AG09319 (cell line): ENCODE results near the gene SMIM17.

ENCODE experiments used
- DNase-seq: peaks from one replicate; pipeline ENCODE4 v3.0.0-alpha.2; 2010; ENCODE audit warnings: low read depth; ENCODE audit errors: extremely low read depth
- TF ChIP-seq, protein P1 (sequence below): IDR thresholded peaks from 2 replicates; pipeline ENCODE4 v1.5.1; 2011; ENCODE audit warnings: low read depth, mild to moderate bottlenecking, inconsistent platforms, low read length, moderate library complexity

SMIM17 gene

DNA sequence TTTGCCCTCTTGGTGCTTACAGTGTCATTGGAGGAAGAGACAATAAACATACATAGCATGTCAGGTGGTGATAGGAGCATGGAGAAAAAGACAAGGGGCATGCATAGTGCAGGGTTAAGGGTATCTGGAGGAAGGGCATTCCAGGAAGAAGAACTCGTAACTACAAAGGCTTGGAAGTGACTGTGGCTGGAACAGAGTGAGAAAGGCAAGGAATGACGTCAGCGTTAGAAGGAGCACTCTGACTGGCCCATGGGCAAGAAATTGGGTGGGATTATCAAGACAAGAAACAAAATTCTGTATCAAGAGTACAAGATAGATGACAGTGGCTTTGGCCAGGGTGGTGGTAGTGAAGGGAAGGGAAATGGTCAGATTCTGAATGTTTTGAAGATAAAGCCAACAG lies 11.2 kb downstream of the SMIM17 start:
- TF ChIP-seq, protein P1, sequence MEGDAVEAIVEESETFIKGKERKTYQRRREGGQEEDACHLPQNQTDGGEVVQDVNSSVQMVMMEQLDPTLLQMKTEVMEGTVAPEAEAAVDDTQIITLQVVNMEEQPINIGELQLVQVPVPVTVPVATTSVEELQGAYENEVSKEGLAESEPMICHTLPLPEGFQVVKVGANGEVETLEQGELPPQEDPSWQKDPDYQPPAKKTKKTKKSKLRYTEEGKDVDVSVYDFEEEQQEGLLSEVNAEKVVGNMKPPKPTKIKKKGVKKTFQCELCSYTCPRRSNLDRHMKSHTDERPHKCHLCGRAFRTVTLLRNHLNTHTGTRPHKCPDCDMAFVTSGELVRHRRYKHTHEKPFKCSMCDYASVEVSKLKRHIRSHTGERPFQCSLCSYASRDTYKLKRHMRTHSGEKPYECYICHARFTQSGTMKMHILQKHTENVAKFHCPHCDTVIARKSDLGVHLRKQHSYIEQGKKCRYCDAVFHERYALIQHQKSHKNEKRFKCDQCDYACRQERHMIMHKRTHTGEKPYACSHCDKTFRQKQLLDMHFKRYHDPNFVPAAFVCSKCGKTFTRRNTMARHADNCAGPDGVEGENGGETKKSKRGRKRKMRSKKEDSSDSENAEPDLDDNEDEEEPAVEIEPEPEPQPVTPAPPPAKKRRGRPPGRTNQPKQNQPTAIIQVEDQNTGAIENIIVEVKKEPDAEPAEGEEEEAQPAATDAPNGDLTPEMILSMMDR = no peak
- DNase-seq = no peak

DNA sequence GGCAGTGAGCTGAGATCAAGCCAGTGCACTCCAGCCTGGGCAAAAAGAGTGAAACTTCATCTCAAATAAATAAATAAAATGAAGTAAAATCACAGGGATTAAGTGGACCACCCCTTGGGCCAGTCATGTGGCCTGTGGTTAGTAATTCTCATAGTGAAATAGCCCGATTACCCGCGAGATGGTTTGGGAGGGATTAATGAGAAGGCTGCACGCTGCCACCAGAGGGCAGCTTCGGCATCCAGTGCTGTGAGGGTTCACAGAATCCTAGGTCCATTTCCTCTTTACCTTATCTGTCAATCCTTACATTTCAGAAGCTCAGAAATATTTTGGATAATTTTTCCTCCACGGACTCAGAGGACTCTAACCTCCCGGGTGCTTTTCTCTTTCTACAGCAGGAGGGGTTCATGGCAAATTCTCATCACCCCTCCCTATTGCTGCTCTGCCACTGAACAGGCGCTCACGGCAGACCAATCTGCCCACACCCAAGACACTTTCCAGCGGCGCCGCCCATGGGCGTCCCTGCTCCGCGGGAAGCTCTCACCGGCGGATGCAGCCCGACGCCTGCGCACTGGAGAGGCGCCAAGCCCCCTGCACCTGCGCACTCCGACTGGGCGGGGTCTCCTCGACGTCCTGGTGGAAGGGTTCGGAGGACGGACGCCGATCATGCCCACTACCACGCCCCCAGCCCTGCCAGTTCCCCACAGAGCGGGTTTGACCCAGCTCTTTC lies 17.6 kb downstream of the SMIM17 start:
- no peak for DNase-seq
- TF ChIP-seq, protein P1 = no peak; the same call in 1 of the 2 replicates

DNA sequence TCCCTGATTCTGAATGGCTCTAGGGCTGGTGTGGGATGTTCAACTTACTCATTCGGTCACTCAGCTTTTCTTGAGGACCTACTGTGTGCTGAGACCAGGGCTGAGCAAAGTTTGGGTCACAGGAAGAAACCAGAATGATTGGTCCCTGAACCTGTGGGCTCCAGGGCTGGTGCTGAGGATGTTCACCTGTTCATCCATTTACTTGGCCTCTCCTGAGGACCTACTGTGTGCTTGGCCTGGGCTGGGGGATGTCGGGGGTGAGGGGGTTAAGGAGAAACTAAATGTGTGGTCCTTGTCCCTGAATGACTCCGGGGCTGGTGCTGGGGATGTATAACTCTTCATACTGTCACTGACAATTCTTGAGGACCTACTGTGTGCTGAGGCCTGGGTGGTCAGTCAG lies 18.3 kb downstream of the SMIM17 start:
- TF ChIP-seq, protein P1 = no peak
- DNase-seq = no peak

DNA sequence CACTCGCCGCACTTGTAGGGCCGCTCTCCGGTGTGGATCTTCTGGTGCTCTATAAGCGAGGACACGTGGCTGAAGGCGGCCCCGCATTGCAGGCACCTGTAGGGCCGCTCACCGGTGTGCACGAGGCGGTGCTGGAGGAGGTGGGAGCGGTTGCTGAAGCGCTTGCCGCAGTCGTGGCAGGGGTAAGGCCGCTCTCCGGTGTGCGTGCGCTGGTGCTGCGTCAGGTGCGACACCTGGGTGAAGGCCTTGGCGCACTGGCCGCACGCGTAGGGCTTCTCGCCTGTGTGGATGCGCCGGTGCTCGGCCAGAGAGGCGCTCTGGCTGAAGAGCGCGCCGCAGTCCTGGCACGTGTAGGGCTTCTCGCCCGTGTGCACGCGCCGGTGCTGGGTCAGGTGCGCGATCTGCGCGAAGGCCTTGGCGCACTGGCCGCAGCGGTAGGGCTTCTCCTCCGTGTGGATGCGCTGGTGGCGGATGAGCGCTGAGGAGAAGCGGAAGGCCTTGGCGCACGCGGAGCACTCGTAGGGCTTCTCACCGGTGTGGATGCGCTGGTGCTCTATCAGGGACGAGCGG lies 21.1 kb downstream of the SMIM17 start:
- TF ChIP-seq, protein P1 = no peak
- DNase-seq = no peak

DNA sequence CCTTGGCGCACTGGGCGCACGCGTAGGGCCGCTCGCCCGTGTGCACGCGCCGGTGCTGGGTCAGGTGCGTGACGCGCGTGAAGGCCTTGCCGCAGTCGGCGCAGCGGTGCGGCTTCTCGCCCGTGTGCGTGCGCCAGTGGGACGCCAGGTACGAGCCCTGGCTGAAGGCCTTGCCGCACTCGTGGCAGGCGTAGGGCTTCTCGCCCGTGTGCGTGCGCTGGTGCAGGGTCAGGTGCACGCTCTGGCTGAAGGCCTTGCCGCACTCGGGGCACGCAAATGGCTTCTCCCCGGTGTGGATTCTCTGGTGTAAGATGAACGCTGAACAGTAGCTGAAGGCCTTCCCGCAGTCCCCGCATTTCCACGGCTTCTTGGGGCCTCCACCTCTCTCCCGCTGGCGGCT lies 21.6 kb downstream of the SMIM17 start:
- TF ChIP-seq, protein P1 = no peak
- no peak for DNase-seq

DNA sequence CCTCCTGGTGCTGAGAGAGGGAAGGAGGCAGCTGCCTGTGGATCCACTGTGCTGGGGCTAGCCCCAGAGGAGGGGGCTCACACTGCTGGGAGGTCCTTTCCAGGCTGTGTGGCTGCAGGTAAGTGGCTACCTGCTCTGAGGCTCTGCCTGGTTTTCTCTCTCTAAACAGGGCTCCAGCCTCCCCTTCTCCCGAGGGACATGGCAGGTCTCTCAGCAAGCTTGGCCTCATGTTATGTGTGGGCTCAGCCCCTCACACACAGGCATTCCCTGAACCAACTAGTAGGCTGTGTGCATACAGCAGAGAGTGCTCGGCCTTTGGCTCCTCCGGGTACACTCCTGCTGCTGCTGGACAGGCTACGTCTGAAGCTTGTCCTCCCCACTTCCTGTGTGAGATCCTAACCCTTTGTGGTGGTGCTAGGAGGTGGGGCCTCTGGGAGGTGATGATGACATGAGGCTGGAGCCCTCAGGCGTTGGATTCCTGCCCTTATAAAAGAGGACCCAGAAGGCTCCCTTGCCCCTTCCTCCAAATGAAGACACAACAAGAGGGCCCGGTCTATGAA lies 24.4 kb downstream of the SMIM17 start:
- no peak for DNase-seq
- TF ChIP-seq, protein P1 = no peak

DNA sequence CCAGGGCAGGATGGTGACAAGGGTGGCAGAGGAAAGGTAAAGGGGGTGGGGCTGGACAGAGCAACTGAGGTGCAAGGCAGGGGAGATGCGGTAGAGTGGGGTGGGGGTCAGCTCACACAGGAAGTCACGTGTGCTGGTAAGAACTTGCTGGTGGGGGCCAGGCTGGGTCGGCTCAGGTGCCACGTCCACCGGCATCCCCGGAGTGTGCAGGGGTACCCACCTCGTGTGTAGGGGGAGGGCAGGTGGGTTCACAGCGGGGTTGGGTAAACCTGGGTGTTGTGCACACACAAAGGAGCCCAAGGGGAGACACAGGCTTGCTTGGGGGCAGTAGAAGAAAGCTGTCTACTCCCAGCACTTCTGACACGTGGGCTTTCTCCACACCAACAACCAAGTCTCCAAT lies 25.7 kb downstream of the SMIM17 start:
- no peak for DNase-seq

More for the DNA sequence above, 25.7 kb downstream of the SMIM17 start:
- TF ChIP-seq, protein P1 = no peak
